Upper lobe of left lung (tissue), 4 donors: Measurements from ENCODE around the gene PEX5L.

Experiments
- EP300 ChIP-seq, 4 donors: sonication (generic); formaldehyde crosslinking; IDR thresholded peaks; one replicate each; pipeline ENCODE4 v1.5.1; 2017; ENCODE audit warnings: antibody characterized with exemption in 4 of 4, control low read depth in 2 of 4
- TF ChIP-seq, protein P1 (sequence below), 6 experiments: fragments of 450-650 bp in 4 of 6; fragments of 200-600 bp in 2 of 6; sonication (generic) in 2 of 6; IDR thresholded peaks; one replicate each; pipeline ENCODE4 v1.5.1; 2016 to 2019; ENCODE audit warnings: antibody characterized with exemption in 6 of 6

DNA sequence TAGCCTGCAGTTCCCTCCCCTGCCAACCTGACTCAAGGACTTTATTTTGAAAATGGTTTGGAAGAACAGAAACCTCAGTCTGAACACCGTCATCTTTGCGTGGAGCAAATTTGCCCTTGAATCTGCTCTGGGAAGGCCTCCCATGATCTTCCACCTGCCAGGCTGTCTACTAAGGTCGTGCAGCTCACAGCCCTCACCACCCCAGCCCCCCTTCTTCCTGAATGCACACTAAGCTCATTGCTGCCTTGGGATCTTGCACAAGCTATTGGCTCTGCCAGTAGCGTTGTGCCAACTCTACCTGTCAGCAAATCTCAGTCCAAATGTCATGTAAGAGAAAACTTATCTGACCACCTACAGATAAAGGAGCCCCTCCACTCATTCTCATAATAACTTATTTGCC lies 242.4 kb downstream of the PEX5L start:
- TF ChIP-seq, protein P1, sequence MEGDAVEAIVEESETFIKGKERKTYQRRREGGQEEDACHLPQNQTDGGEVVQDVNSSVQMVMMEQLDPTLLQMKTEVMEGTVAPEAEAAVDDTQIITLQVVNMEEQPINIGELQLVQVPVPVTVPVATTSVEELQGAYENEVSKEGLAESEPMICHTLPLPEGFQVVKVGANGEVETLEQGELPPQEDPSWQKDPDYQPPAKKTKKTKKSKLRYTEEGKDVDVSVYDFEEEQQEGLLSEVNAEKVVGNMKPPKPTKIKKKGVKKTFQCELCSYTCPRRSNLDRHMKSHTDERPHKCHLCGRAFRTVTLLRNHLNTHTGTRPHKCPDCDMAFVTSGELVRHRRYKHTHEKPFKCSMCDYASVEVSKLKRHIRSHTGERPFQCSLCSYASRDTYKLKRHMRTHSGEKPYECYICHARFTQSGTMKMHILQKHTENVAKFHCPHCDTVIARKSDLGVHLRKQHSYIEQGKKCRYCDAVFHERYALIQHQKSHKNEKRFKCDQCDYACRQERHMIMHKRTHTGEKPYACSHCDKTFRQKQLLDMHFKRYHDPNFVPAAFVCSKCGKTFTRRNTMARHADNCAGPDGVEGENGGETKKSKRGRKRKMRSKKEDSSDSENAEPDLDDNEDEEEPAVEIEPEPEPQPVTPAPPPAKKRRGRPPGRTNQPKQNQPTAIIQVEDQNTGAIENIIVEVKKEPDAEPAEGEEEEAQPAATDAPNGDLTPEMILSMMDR (IDR thresholded peaks at IDR 0.05): no peak
- no peak for TF ChIP-seq EP300 (IDR thresholded peaks at IDR 0.05)
